Lower lobe of right lung (tissue), 2 donors: ENCODE data around the gene ZNF503. TPM values are rescaled to one million over a fixed set of nuclear protein-coding genes. Genes with fewer than 3 reads are reported as not detected.

Experiments used
- ATAC-seq, 2 donors: fragments of 200-7000 bp; cut with Tn5 transposase; one replicate each; pipeline ENCODE4 v1.9.1; 2020 to 2022; ENCODE audit warnings: mild to moderate bottlenecking in 2 of 2, moderate library complexity in 2 of 2
- DNase-seq: peaks from one replicate; pipeline ENCODE4 v3.0.0-alpha.2; 2020
- H3K27ac ChIP-seq: fragments of 200-600 bp; one replicate; pipeline ENCODE4 v1.8.0; 2022
- H3K27me3 ChIP-seq: fragments of 200-600 bp; one replicate; pipeline ENCODE4 v1.8.0; 2022; ENCODE audit warnings: low read depth
- H3K36me3 ChIP-seq: fragments of 200-600 bp; one replicate; pipeline ENCODE4 v1.8.0; 2022; ENCODE audit warnings: mild to moderate bottlenecking
- H3K4me1 ChIP-seq: fragments of 200-600 bp; one replicate; pipeline ENCODE4 v1.8.0; 2022
- H3K4me3 ChIP-seq: fragments of 200-600 bp; one replicate; pipeline ENCODE4 v1.8.0; 2022; ENCODE audit warnings: mild to moderate bottlenecking
- H3K9me3 ChIP-seq: fragments of 200-600 bp; one replicate; pipeline ENCODE4 v1.8.0; 2022
- CTCF ChIP-seq: fragments of 200-600 bp; IDR thresholded peaks from one replicate; pipeline ENCODE4 v1.8.0; 2022; ENCODE audit warnings: antibody characterized with exemption, mild to moderate bottlenecking
- intact Hi-C: fragments of 100-400 bp; cut with DNase I; formaldehyde crosslinking; loops from one replicate; pipeline ENCODE4 v1.11.0; 2022
- total RNA-seq: library from RNA; stranded (reverse); fragmentation: NEBNext Ultra II Directional; extraction: Animal tissue kit (Norgen Biotek cat#: 25700); gene quantifications from one replicate; pipeline ENCODE4 v1.2.1, GENCODE V29; 2021
- donor health status: DM: no; HTN: yes; CAD: no; lungs with severe emphysema.

The ZNF503 gene
- total RNA-seq, 1 donor from 2014 or later: 28.3 TPM

- ATAC-seq (peak; percentile 55 to 68), DNase-seq (peak; percentile 75)
- TF ChIP-seq CTCF: peak; percentile 96
Measured at GRCh38 chr10:75395066-75395931, 6.3 kb downstream of the ZNF503 start.

GRCh38 chr10:75394221-75394620, 7.3 kb downstream of the ZNF503 start:
- intact Hi-C loops: no loop called here
- ATAC-seq (no peak), DNase-seq (no peak)
- H3K4me1 ChIP-seq: peaks cover 23% of the 10 kb centered on the region
- no peak overlapping the region for H3K4me3 ChIP-seq
- peaks cover 13% of the 10 kb centered on the region for H3K27me3 ChIP-seq
- H3K27ac ChIP-seq: no peak overlapping the region
- H3K9me3 ChIP-seq: no peaks in the 10 kb centered on the region
- no peak for TF ChIP-seq CTCF
- H3K36me3 ChIP-seq: peaks cover 10% of the 10 kb centered on the region

More at GRCh38 chr10:75395066-75395931, 6.3 kb downstream of the ZNF503 start:
- peak overlapping the region; percentile 97 for H3K27ac ChIP-seq
- intact Hi-C loops: no loop called here
- H3K9me3 ChIP-seq: no peaks in the 10 kb centered on the region
- H3K36me3 ChIP-seq: peaks cover 16% of the 10 kb centered on the region
- H3K27me3 ChIP-seq: peaks cover 13% of the 10 kb centered on the region
- peak overlapping the region; percentile 93 for H3K4me3 ChIP-seq
- peaks cover 29% of the 10 kb centered on the region for H3K4me1 ChIP-seq

GRCh38 chr10:75392744-75393143, 8.8 kb downstream of the ZNF503 start:
- DNase-seq: no peak
- H3K4me3 ChIP-seq: no peak overlapping the region
- no peaks in the 10 kb centered on the region for H3K36me3 ChIP-seq
- H3K9me3 ChIP-seq: no peaks in the 10 kb centered on the region
- TF ChIP-seq CTCF: no peak
- no peak overlapping the region for H3K27ac ChIP-seq
- peaks cover 23% of the 10 kb centered on the region for H3K4me1 ChIP-seq
- peaks cover 13% of the 10 kb centered on the region for H3K27me3 ChIP-seq
- intact Hi-C loops: no loop called here
- no peak for ATAC-seq

- peaks cover 23% of the 10 kb centered on the region for H3K4me1 ChIP-seq
- ATAC-seq: no peak
- H3K36me3 ChIP-seq: no peaks in the 10 kb centered on the region
- H3K9me3 ChIP-seq: no peaks in the 10 kb centered on the region
- no peak for DNase-seq
- intact Hi-C loops: no loop called here
- H3K27ac ChIP-seq: no peak overlapping the region
- H3K4me3 ChIP-seq: no peak overlapping the region
- peaks cover 13% of the 10 kb centered on the region for H3K27me3 ChIP-seq
- TF ChIP-seq CTCF: no peak
Measured at GRCh38 chr10:75392271-75392670, 9.3 kb downstream of the ZNF503 start.

- TF ChIP-seq CTCF: no peak
- Histone ChIP-seq H3K27ac (no peak overlapping the region), H3K9me3 (peaks cover 9% of the 10 kb centered on the region), H3K4me3 (no peak overlapping the region), H3K27me3 (no peaks in the 10 kb centered on the region), H3K36me3 (no peaks in the 10 kb centered on the region), H3K4me1 (peaks cover 9% of the 10 kb centered on the region)
- no peak for ATAC-seq
- DNase-seq: no peak
- intact Hi-C loops: no loop called here
Measured at GRCh38 chr10:75390178-75390577, 11.4 kb downstream of the ZNF503 start.
